ENCODE measurements around the gene RASSF4.

RASSF4 gene

DNA sequence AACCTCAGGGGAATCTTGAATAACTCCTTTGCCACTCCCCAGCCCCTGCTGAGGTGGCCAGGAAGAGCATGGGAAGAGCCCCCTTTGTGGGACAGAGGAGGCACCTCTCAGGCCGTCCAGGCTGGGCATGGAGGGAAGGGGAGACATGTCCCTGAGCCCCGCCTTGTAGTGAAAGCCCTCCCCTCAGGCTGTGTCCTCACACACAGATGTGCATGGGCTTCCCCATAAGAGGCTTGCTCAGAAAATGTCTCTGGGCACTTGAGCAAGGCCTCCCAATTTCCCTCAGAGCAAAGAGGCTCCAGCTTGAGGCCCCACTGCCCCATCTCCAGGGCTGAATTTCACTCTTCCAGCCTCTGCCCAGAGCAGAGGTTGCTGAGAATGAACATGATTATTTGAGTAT lies 44.7 kb upstream of the RASSF4 start:
- DNase-seq (ENCODE audit: low read depth), result no peak
- TF ChIP-seq, protein P1, sequence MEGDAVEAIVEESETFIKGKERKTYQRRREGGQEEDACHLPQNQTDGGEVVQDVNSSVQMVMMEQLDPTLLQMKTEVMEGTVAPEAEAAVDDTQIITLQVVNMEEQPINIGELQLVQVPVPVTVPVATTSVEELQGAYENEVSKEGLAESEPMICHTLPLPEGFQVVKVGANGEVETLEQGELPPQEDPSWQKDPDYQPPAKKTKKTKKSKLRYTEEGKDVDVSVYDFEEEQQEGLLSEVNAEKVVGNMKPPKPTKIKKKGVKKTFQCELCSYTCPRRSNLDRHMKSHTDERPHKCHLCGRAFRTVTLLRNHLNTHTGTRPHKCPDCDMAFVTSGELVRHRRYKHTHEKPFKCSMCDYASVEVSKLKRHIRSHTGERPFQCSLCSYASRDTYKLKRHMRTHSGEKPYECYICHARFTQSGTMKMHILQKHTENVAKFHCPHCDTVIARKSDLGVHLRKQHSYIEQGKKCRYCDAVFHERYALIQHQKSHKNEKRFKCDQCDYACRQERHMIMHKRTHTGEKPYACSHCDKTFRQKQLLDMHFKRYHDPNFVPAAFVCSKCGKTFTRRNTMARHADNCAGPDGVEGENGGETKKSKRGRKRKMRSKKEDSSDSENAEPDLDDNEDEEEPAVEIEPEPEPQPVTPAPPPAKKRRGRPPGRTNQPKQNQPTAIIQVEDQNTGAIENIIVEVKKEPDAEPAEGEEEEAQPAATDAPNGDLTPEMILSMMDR (IDR thresholded peaks at IDR 0.05; ENCODE audit: low read length, missing control alignments), result no peak
- no peak overlapping the region for H3K4me3 ChIP-seq (replicated peaks; ENCODE audit: low read depth, low read length)

- no peak for DNase-seq (ENCODE audit: low read depth)
- TF ChIP-seq, protein P1 (IDR thresholded peaks at IDR 0.05; ENCODE audit: low read length, missing control alignments), result no peak
- no peak overlapping the region for H3K4me3 ChIP-seq (replicated peaks; ENCODE audit: low read depth, low read length)
Observed at GRCh38 chr10:44916429-44916828, 43.2 kb upstream of the RASSF4 start.

GRCh38 chr10:44917848-44918247 lies 41.8 kb upstream of the RASSF4 start:
- DNase-seq (ENCODE audit: low read depth), result no peak
- TF ChIP-seq, protein P1 (IDR thresholded peaks at IDR 0.05; ENCODE audit: low read length, missing control alignments), result no peak
- H3K4me3 ChIP-seq (replicated peaks; ENCODE audit: low read depth, low read length), result no peak overlapping the region

- no peak overlapping the region for H3K4me3 ChIP-seq (replicated peaks; ENCODE audit: low read depth, low read length)
- DNase-seq (ENCODE audit: low read depth), result no peak
- TF ChIP-seq, protein P1 (IDR thresholded peaks at IDR 0.05; ENCODE audit: low read length, missing control alignments), result no peak
Observed at GRCh38 chr10:44920252-44920651, 39.4 kb upstream of the RASSF4 start.

GRCh38 chr10:44921061-44921460 lies 38.5 kb upstream of the RASSF4 start:
- H3K4me3 ChIP-seq (replicated peaks; ENCODE audit: low read depth, low read length), result no peak overlapping the region
- TF ChIP-seq, protein P1 (IDR thresholded peaks at IDR 0.05; ENCODE audit: low read length, missing control alignments), result no peak
- DNase-seq (ENCODE audit: low read depth), result no peak

- no peak for DNase-seq (ENCODE audit: low read depth)
- H3K4me3 ChIP-seq (replicated peaks; ENCODE audit: low read depth, low read length), result no peak overlapping the region
- TF ChIP-seq, protein P1 (IDR thresholded peaks at IDR 0.05; ENCODE audit: low read length, missing control alignments), result no peak
Observed at GRCh38 chr10:44921506-44921905, 38.1 kb upstream of the RASSF4 start.

DNA sequence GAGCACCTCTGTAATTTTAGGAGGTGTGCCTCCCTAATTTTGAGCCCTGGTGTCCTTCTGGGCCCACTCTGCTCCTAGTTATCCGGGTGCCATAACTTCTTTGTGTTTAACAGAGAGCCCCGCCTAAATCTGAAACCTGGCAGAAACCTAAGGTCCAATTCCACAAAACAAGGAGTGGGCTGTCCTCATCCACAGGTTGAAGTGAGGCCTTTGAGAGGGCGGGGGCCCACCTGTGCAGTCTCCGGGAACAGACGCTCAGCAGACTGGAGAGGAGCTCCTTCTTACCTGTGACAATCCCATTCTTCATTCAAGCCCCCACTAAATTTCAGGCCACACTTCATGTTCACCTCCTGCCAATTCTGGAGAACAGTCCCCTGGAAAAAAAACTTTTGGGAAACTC lies 37.6 kb upstream of the RASSF4 start:
- H3K4me3 ChIP-seq (replicated peaks; ENCODE audit: low read depth, low read length), result no peak overlapping the region
- TF ChIP-seq, protein P1 (IDR thresholded peaks at IDR 0.05; ENCODE audit: low read length, missing control alignments), result no peak
- no peak for DNase-seq (ENCODE audit: low read depth)

Measured in fibroblast of pulmonary artery (primary cell).